ENCODE results near the gene ING3. TPM values are rescaled to one million over a fixed set of nuclear protein-coding genes. Genes with fewer than 3 reads are reported as not detected.
"Not testable (repeated sequence)": the region's sequence is repeated elsewhere in the genome, so short reads cannot be mapped to it uniquely, and the experiment has no call there.

ING3 gene
- polyA plus RNA-seq, 1 experiment = 4.4 TPM

DNA sequence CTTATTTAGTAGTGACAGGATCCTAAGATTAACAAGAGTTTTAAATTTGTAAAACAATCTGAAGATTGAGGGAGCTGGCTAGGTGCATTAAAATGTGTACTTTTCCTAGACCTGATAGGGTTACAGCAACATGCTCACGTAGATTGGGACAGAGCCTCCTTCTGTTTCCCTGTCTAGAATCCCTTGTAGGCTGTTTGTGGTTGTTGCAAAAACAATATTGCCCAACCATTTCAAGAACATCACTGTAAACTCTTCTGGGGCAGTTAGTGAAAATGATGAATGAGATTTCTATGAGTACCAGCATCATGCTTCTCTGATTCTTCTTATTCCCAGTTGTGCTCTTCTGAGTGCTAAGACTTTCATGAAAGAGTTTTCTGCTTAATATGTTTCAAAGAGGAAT lies 23.3 kb downstream of the ING3 start:
- TF ChIP-seq, protein P1, sequence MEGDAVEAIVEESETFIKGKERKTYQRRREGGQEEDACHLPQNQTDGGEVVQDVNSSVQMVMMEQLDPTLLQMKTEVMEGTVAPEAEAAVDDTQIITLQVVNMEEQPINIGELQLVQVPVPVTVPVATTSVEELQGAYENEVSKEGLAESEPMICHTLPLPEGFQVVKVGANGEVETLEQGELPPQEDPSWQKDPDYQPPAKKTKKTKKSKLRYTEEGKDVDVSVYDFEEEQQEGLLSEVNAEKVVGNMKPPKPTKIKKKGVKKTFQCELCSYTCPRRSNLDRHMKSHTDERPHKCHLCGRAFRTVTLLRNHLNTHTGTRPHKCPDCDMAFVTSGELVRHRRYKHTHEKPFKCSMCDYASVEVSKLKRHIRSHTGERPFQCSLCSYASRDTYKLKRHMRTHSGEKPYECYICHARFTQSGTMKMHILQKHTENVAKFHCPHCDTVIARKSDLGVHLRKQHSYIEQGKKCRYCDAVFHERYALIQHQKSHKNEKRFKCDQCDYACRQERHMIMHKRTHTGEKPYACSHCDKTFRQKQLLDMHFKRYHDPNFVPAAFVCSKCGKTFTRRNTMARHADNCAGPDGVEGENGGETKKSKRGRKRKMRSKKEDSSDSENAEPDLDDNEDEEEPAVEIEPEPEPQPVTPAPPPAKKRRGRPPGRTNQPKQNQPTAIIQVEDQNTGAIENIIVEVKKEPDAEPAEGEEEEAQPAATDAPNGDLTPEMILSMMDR (IDR thresholded peaks at IDR 0.05; ENCODE audit: insufficient read depth, low read depth, low read length) = no peak
- Histone ChIP-seq H3K4me3 (ENCODE audit: low read depth, low read length) (no peak overlapping the region), H3K36me3 (ENCODE audit: control insufficient read depth, insufficient read depth, low read length) (peaks cover 4% of the 10 kb centered on the region; the same call in 1 of the 2 replicates), H3K27me3 (ENCODE audit: control insufficient read depth, insufficient read depth, low read length) (no peaks in the 10 kb centered on the region)
- DNase-seq (ENCODE audit: low read depth) = no peak
- CTCF ChIA-PET = interaction anchor here (1.1 kb wide), 1 partner anchor 107 kb away, joined by 3 read pairs; no protein-coding TSS in a partner anchor
- POLR2A ChIA-PET = no interaction called here

DNA sequence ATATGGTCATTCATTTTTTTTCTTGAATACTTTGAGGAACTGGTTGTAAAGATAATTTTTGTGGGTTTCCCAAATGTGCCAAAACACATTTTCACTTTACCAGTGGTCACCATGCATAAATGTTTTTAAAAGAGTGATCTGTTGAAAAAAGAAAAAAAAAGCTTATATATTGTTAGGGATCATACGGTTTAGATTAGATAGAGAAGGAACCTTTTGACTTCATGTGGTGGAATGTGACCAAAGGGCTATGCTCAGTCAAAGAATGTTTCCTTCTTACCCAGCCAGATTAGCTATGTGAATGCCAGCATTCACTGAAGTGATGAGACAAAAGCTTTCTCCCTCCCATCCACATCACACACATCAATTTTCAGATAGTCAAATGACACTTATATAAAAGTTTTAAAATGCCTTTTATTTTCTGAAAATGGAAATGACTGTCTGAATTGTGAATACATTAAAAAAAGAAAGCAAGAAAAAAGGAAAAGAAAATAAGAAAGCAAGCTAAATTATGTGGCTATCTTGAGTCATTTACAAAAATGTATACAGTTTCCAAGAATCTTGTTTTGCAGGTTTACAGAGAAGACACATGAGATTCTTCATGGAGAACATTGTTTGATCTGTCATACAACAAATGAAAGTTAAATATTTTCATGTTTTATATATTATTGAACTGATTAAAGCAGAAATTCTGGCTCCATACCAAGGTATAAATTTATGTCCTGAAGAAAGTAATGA lies 29.4 kb downstream of the ING3 start:
- no peak for DNase-seq (ENCODE audit: low read depth)
- TF ChIP-seq, protein P1 (IDR thresholded peaks at IDR 0.05; ENCODE audit: insufficient read depth, low read depth, low read length) = no peak
- CTCF ChIA-PET = interaction anchor here (0.7 to 2.7 kb wide), 5 partner anchors 13 to 128 kb away, joined by 3 to 9 read pairs (median 5); no protein-coding TSS in a partner anchor

DNA sequence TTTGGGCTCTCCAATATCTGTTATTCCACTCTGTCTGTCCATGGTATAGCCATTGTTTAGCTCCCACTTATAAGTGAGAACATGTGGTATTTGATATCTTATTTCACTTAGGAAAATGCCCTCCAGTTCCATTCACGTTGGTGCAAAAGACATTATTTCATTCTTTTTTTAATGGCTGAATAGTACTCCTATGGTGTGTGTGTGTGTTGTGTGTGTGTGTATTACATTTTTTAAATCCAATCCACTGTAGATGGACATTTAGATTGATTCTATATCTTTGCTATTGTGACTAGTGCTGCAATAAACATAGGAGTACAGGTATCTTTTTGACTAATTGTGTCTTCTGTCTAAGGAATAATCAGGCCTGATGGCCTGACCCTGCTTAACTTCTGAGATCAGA lies 30.5 kb downstream of the ING3 start:
- TF ChIP-seq, protein P1 (IDR thresholded peaks at IDR 0.05; ENCODE audit: insufficient read depth, low read depth, low read length) = no peak
- ChIA-PET CTCF (interaction anchor here (1.8 to 2.7 kb wide), 3 partner anchors 95 to 103 kb away, joined by 5 to 9 read pairs (median 5); no protein-coding TSS in a partner anchor), POLR2A (interaction anchor here (0.7 kb wide), 1 partner anchor 31 kb away, joined by 5 read pairs; the partner anchor contains the start of gene ING3)
- H3K36me3 ChIP-seq (ENCODE audit: control insufficient read depth, insufficient read depth, low read length) = no peaks in the 10 kb centered on the region
- no peak for DNase-seq (ENCODE audit: low read depth)
- no peak overlapping the region for H3K4me3 ChIP-seq (ENCODE audit: low read depth, low read length)
- no peaks in the 10 kb centered on the region for H3K27me3 ChIP-seq (ENCODE audit: control insufficient read depth, insufficient read depth, low read length)

More for the DNA sequence above, 29.4 kb downstream of the ING3 start:
- H3K4me3 ChIP-seq (ENCODE audit: low read depth, low read length) = no peak overlapping the region
- no peaks in the 10 kb centered on the region for H3K36me3 ChIP-seq (ENCODE audit: control insufficient read depth, insufficient read depth, low read length)
- POLR2A ChIA-PET = no interaction called here
- no peaks in the 10 kb centered on the region for H3K27me3 ChIP-seq (ENCODE audit: control insufficient read depth, insufficient read depth, low read length)

DNA sequence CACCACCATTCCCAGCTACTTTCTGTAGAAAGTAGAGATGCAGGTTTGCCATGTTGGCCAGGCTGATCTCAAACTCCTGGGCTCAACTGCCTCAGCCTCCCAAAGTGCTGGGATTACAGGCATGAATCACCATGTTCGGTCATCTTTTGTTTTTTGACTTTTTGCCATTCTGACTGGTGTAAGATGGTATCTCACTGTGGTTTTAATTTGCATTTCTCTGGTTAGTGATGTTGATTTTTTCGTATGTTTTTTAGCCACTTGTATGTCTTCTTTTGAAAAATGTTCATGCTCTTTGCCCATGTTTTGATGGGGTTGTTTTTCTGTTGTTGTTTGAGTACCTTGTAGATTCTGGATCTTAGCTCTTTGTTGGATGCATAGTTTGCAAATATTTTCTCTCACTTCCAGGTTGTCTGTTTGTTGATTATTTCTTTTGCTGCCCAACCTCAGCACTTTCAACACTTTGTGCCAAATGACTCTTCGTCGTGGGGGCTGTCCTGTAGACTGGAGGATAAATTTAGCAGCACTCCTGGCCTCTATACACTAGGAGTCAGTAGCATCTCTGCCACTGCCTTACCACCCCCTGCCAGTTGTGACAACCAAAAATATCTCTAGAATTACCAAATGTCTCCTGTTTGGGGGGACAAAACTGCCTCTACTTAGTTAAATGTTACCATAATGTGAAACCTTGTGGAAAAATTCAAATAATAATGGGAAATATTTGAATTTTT lies 31.5 kb downstream of the ING3 start:
- POLR2A ChIA-PET = interaction anchor here (0.7 kb wide), 1 partner anchor 460 kb away, joined by 3 read pairs; no protein-coding TSS in a partner anchor
- DNase-seq (ENCODE audit: low read depth) = no peak
- Histone ChIP-seq H3K4me3 (ENCODE audit: low read depth, low read length) (no peak overlapping the region), H3K27me3 (ENCODE audit: control insufficient read depth, insufficient read depth, low read length) (no peaks in the 10 kb centered on the region), H3K36me3 (ENCODE audit: control insufficient read depth, insufficient read depth, low read length) (no peaks in the 10 kb centered on the region)
- TF ChIP-seq, protein P1 (IDR thresholded peaks at IDR 0.05; ENCODE audit: insufficient read depth, low read depth, low read length) = no peak
- CTCF ChIA-PET = interaction anchor here (2.7 kb wide), 1 partner anchor 100 kb away, joined by 9 read pairs; no protein-coding TSS in a partner anchor

DNA sequence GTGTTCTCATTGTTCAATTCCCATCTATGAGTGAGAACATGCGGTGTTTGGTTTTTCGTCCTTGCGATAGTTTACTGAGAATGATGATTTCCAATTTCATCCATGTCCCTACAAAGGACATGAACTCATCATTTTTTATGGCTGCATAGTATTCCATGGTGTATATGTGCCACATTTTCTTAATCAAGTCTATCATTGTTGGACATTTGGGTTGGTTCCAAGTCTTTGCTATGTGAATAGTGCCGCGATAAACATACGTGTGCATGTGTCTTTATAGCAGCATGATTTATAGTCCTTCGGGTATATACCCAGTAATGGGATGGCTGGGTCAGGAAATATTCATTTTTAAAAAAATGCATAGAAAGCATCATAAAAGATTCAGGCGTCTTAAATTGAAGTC lies 33.0 kb downstream of the ING3 start:
- CTCF ChIA-PET; H3K4me3 ChIP-seq (ENCODE audit: low read depth, low read length); DNase-seq (ENCODE audit: low read depth); POLR2A ChIA-PET; H3K27me3 ChIP-seq (ENCODE audit: control insufficient read depth, insufficient read depth, low read length); H3K36me3 ChIP-seq (ENCODE audit: control insufficient read depth, insufficient read depth, low read length): not testable (repeated sequence)
